GM23338 (cell line): ENCODE measurements around the gene FILIP1. TPM values are rescaled to one million over a fixed set of nuclear protein-coding genes. Genes with fewer than 3 reads are reported as not detected.
A peak's percentile ranks its signal among the peaks of the same experiment; 100 is the strongest.

ENCODE experiments used
- ATAC-seq: fragments of 200-7000 bp; cut with Tn5 transposase; 3 replicates; pipeline ENCODE4 v1.9.1; 2020
- DNase-seq: peaks from one replicate; pipeline ENCODE4 v3.0.0-alpha.2; 2015; ENCODE audit warnings: low spot score
- H2AFZ ChIP-seq: fragments of 200-600 bp; sonication (generic); 2 replicates; pipeline ENCODE4 v1.8.0; 2016; ENCODE audit warnings: antibody characterized with exemption, mild to moderate bottlenecking, moderate library complexity
- H3F3A ChIP-seq: fragments of 200-600 bp; sonication (generic); replicated peaks from 2 replicates; pipeline ENCODE4 v1.8.0; 2017; ENCODE audit warnings: antibody characterized with exemption, mixed run types, low read depth
- H3K27ac ChIP-seq: fragments of 200-600 bp; sonication (generic); 2 replicates; pipeline ENCODE4 v1.6.1; 2016; ENCODE audit warnings: low read depth
- H3K27me3 ChIP-seq: fragments of 200-600 bp; sonication (generic); 2 replicates; pipeline ENCODE4 v1.8.0; 2016; ENCODE audit warnings: mild to moderate bottlenecking, mixed run types, moderate library complexity; ENCODE audit not compliant: insufficient read depth
- H3K36me3 ChIP-seq: fragments of 200-600 bp; sonication (generic); 2 replicates; pipeline ENCODE4 v1.8.0; 2016; ENCODE audit warnings: mild to moderate bottlenecking; ENCODE audit not compliant: insufficient read depth
- H3K4me1 ChIP-seq: fragments of 200-600 bp; sonication (generic); 2 replicates; pipeline ENCODE4 v1.8.0; 2016; ENCODE audit warnings: mild to moderate bottlenecking, moderate library complexity; ENCODE audit not compliant: insufficient read depth
- H3K4me2 ChIP-seq: fragments of 200-600 bp; sonication (generic); 2 replicates; pipeline ENCODE4 v1.7.1; 2017; ENCODE audit warnings: mixed run types
- H3K4me3 ChIP-seq: fragments of 200-600 bp; sonication (generic); 2 replicates; pipeline ENCODE4 v1.6.1; 2016; ENCODE audit warnings: mixed run types
- H3K79me2 ChIP-seq: fragments of 200-600 bp; sonication (generic); replicated peaks from 2 replicates; pipeline ENCODE4 v1.8.0; 2017; ENCODE audit warnings: mild to moderate bottlenecking; ENCODE audit not compliant: insufficient read depth
- H3K9me2 ChIP-seq: fragments of 200-600 bp; sonication (generic); 2 replicates; pipeline ENCODE4 v1.8.0; 2017; ENCODE audit not compliant: insufficient read depth
- H4K20me1 ChIP-seq: fragments of 200-600 bp; sonication (generic); replicated peaks from 2 replicates; pipeline ENCODE4 v1.8.0; 2017; ENCODE audit warnings: mild to moderate bottlenecking; ENCODE audit not compliant: insufficient read depth
- H3K27ac Mint-ChIP-seq: 2 replicates; pipeline ENCODE4 v1.8.0; 2020; ENCODE audit warnings: inconsistent platforms, mild to moderate bottlenecking, moderate library complexity, mixed read lengths
- H3K27me3 Mint-ChIP-seq: 3 replicates; pipeline ENCODE4 v1.8.0; 2022; ENCODE audit warnings: low read depth, mild to moderate bottlenecking, moderate library complexity, mixed read lengths, inconsistent platforms; ENCODE audit not compliant: insufficient read depth, poor library complexity
- H3K36me3 Mint-ChIP-seq: 3 replicates; pipeline ENCODE4 v1.8.0; 2021; ENCODE audit warnings: low read depth, mild to moderate bottlenecking, inconsistent platforms, moderate library complexity, mixed read lengths
- H3K4me1 Mint-ChIP-seq: 3 replicates; pipeline ENCODE4 v1.8.0; 2020; ENCODE audit warnings: mild to moderate bottlenecking, inconsistent platforms, mixed read lengths
- H3K4me3 Mint-ChIP-seq: 3 replicates; pipeline ENCODE4 v1.8.0; 2021; ENCODE audit warnings: moderate library complexity, mild to moderate bottlenecking, inconsistent platforms, mixed read lengths
- H3K9me3 Mint-ChIP-seq: 3 replicates; pipeline ENCODE4 v1.8.0; 2020; ENCODE audit warnings: moderate library complexity, mild to moderate bottlenecking, inconsistent platforms, mixed read lengths
- CREB1 ChIP-seq: fragments of 250-450 bp; sonication (Bioruptor Pico); IDR thresholded peaks from 2 replicates; pipeline ENCODE4 v1.5.0; 2020; ENCODE audit warnings: low read depth, mild to moderate bottlenecking, moderate library complexity
- ETS1 ChIP-seq: IDR thresholded peaks from 2 replicates; pipeline ENCODE4 v1.6.1; 2016; ENCODE audit warnings: antibody characterized with exemption
- EZH2 ChIP-seq: fragments of 200-600 bp; sonication (generic); IDR thresholded peaks from one replicate; pipeline ENCODE4 v1.8.0; 2017; ENCODE audit warnings: antibody characterized with exemption, mild to moderate bottlenecking, low read depth; ENCODE audit not compliant: unreplicated experiment
- EZH2phosphoT487 ChIP-seq: fragments of 200-600 bp; sonication (generic); IDR thresholded peaks from one replicate; pipeline ENCODE4 v1.8.1; 2018; ENCODE audit warnings: antibody characterized with exemption; ENCODE audit not compliant: unreplicated experiment
- NANOG ChIP-seq: IDR thresholded peaks from 2 replicates; pipeline ENCODE4 v1.6.1; 2016; ENCODE audit warnings: antibody characterized with exemption, borderline replicate concordance
- REST ChIP-seq: IDR thresholded peaks from one replicate; pipeline ENCODE4 v1.6.1; 2018; ENCODE audit warnings: antibody characterized with exemption; ENCODE audit not compliant: unreplicated experiment
- STAT1 ChIP-seq: IDR thresholded peaks from one replicate; pipeline ENCODE4 v1.6.1; 2016; ENCODE audit warnings: antibody characterized with exemption; ENCODE audit not compliant: unreplicated experiment
- polyA plus RNA-seq: library from polyadenylated mRNA; unstranded; fragments of >200 nt; fragmentation: Nextera tagmentation; extraction: Ambion mirVana; gene quantifications from 2 replicates; pipeline ENCODE4 v1.2.1, GENCODE V29; 2016
- total RNA-seq: library from RNA; depleted of rRNA; stranded (reverse); fragments of >200 nt; shearing (Covaris generic); gene quantifications from 2 replicates; pipeline ENCODE4 v1.2.3, GENCODE V29; 2014

The FILIP1 gene
- total and polyA plus RNA-seq, 2 experiments from 2014 or later = 3.7 to 6.4 TPM

- H3K27ac Mint-ChIP-seq = no peak overlapping the region
- no peak overlapping the region for H2AFZ ChIP-seq
- no peak for ATAC-seq
- no peaks in the 10 kb centered on the region for H3K27me3 Mint-ChIP-seq
- no peak for DNase-seq
- no peaks in the 10 kb centered on the region for H3K79me2 ChIP-seq
- no peaks in the 10 kb centered on the region for H3K9me2 ChIP-seq
- peaks cover 14% of the 10 kb centered on the region; the same call in 2 of the 3 replicates for H3K4me1 Mint-ChIP-seq
- no peak overlapping the region for H3K27ac ChIP-seq
- no peak overlapping the region for H3K4me3 ChIP-seq
- H3K4me2 ChIP-seq = no peak overlapping the region
- no peaks in the 10 kb centered on the region for H4K20me1 ChIP-seq
- no peak for TF ChIP-seq ETS1
- TF ChIP-seq NANOG = no peak
- TF ChIP-seq CREB1 (CRISPR knock-in tag) = no peak
- no peak for TF ChIP-seq STAT1
- no peak for TF ChIP-seq EZH2phosphoT487
- TF ChIP-seq REST = no peak
- H3K9me3 Mint-ChIP-seq = no peaks in the 10 kb centered on the region
- H3F3A ChIP-seq = no peaks in the 10 kb centered on the region
- H3K36me3 ChIP-seq = no peaks in the 10 kb centered on the region
- no peaks in the 10 kb centered on the region; the same call in 1 of the 2 replicates for H3K4me1 ChIP-seq
- no peaks in the 10 kb centered on the region for H3K27me3 ChIP-seq
- H3K36me3 Mint-ChIP-seq = no peaks in the 10 kb centered on the region
- no peak overlapping the region for H3K4me3 Mint-ChIP-seq
Measured at GRCh38 chr6:75488033-75488432, 5.6 kb downstream of the FILIP1 start.

GRCh38 chr6:75486850-75487518 lies 6.6 kb downstream of the FILIP1 start:
- DNase-seq = no peak
- H3K36me3 Mint-ChIP-seq = no peaks in the 10 kb centered on the region
- Histone ChIP-seq H3K4me3 (no peak overlapping the region), H2AFZ (peak overlapping the region; percentile 8; the same call in 1 of the 2 replicates), H3K4me2 (no peak overlapping the region), H3K4me1 (no peaks in the 10 kb centered on the region; the same call in 1 of the 2 replicates), H3K9me2 (no peaks in the 10 kb centered on the region), H3K36me3 (no peaks in the 10 kb centered on the region), H3F3A (no peaks in the 10 kb centered on the region), H4K20me1 (no peaks in the 10 kb centered on the region), H3K79me2 (no peaks in the 10 kb centered on the region), H3K27me3 (no peaks in the 10 kb centered on the region), H3K27ac (no peak overlapping the region)
- H3K9me3 Mint-ChIP-seq = no peaks in the 10 kb centered on the region
- H3K4me3 Mint-ChIP-seq = no peak overlapping the region
- H3K27me3 Mint-ChIP-seq = no peaks in the 10 kb centered on the region
- H3K4me1 Mint-ChIP-seq = peaks cover 14% of the 10 kb centered on the region; the same call in 2 of the 3 replicates
- ATAC-seq = no peak
- no peak overlapping the region for H3K27ac Mint-ChIP-seq
- TF ChIP-seq EZH2 = no peak
- no peak for TF ChIP-seq REST
